ENCODE measurements around the gene DNER. TPM values are rescaled to one million over a fixed set of nuclear protein-coding genes. Genes with fewer than 3 reads are reported as not detected.

Gene DNER
- total and polyA plus RNA-seq, 2 of the 4 experiments (the other 2 are of a cell fraction): under 0.01 to 0.14 TPM

- Histone ChIP-seq H3K9me1 (ENCODE audit: insufficient read depth, low read length) (no peaks in the 10 kb centered on the region), H4K91ac (ENCODE audit: insufficient read depth, low read depth, low read length) (no peak overlapping the region), H2AK9ac (replicated peaks; ENCODE audit: low read depth, low read length, poor library complexity) (no peak overlapping the region), H3K9me3 (ENCODE audit: control insufficient read depth, insufficient read depth, low read length) (peaks cover 11% of the 10 kb centered on the region), H4K5ac (ENCODE audit: low read depth, low read length) (no peak overlapping the region), H2AFZ (replicated peaks; ENCODE audit: low read length, poor library complexity) (no peak overlapping the region), H3K27ac (ENCODE audit: insufficient read depth, low read length) (no peak overlapping the region), H3K9ac (ENCODE audit: low read depth, low read length) (no peak overlapping the region), H3K36me3 (ENCODE audit: control insufficient read depth, insufficient read depth, low read length) (no peaks in the 10 kb centered on the region), H3K56ac (ENCODE audit: extremely low read depth, insufficient read depth, low read length) (no peak overlapping the region), H2BK20ac (ENCODE audit: low read depth, low read length) (no peak overlapping the region), H3K4ac (ENCODE audit: low read depth, low read length) (no peak overlapping the region), H2BK15ac (ENCODE audit: low read depth, low read length) (no peak overlapping the region), H2AK5ac (ENCODE audit: low read depth, low read length) (no peak overlapping the region), H2BK5ac (ENCODE audit: low read depth, low read length, poor library complexity, severe bottlenecking) (no peak overlapping the region), H3K4me1 (ENCODE audit: control insufficient read depth, insufficient read depth, low read length) (no peaks in the 10 kb centered on the region), H3K4me2 (ENCODE audit: low read depth, low read length) (no peak overlapping the region), H4K20me1 (ENCODE audit: insufficient read depth, low read length) (no peaks in the 10 kb centered on the region), H3K23ac (ENCODE audit: low read depth, low read length) (no peak overlapping the region), H3K4me3 (ENCODE audit: insufficient read depth, low read depth, low read length) (no peak overlapping the region), H3K18ac (ENCODE audit: low read depth, low read length) (no peak overlapping the region), H3K14ac (replicated peaks; ENCODE audit: low read depth, low read length) (no peak overlapping the region), H3K79me1 (ENCODE audit: low read depth in 1 of 2, low read length in 2 of 2) (no peaks in the 10 kb centered on the region), H2BK120ac (ENCODE audit: low read depth, low read length) (no peak overlapping the region), H4K8ac (ENCODE audit: low read depth in 2 of 2, low read length in 2 of 2) (no peak overlapping the region), H3K27me3 (ENCODE audit: control insufficient read depth, insufficient read depth, low read length) (no peaks in the 10 kb centered on the region)
- in situ Hi-C loops (cut with MboI; ENCODE audit: low sequenced_read_pairs) (no loop called here), dilution Hi-C loops (cut with HindIII; ENCODE audit: low sequenced_read_pairs, unreplicated experiment) (no loop called here), intact Hi-C loops (cut with micrococcal nuclease) (no loop called here)
- ChIA-PET POLR2A (ENCODE audit: unreplicated experiment) (no interaction called here), CTCF (no interaction called here)
- no TSS peak for BruUV-seq (replicated peaks)
- 40% methylated on average over 1 of the region's 3 CpGs; no CpG with 5 or more reads in 1 of the 2 experiments for WGBS, 2 experiments (ENCODE audit: extremely low coverage in 2 of 2, insufficient read length in 1 of 2)
- ATAC-seq (ENCODE audit: low read depth): no peak
- no peak for DNase-seq
- no peak for TF ChIP-seq RFX5 (IDR thresholded peaks at IDR 0.05; ENCODE audit: low read depth, low read length)
- TF ChIP-seq POLR2A (IDR thresholded peaks at IDR 0.05; ENCODE audit: low read depth, low read length): no peak
- no peak for TF ChIP-seq FOS (IDR thresholded peaks at IDR 0.05; ENCODE audit: low read depth, low read length)
- TF ChIP-seq RAD21 (IDR thresholded peaks at IDR 0.05; ENCODE audit: low read length): no peak
- TF ChIP-seq BHLHE40 (IDR thresholded peaks at IDR 0.05; ENCODE audit: low read depth, low read length): no peak
- no peak for TF ChIP-seq NFE2L2 (IDR thresholded peaks at IDR 0.05; ENCODE audit: low read depth, low read length)
- no peak for TF ChIP-seq SMC3 (IDR thresholded peaks at IDR 0.05; ENCODE audit: low read depth, low read length)
- no peak for TF ChIP-seq MXI1 (IDR thresholded peaks at IDR 0.05; ENCODE audit: borderline replicate concordance, low read depth, low read length)
- no peak for TF ChIP-seq USF2 (IDR thresholded peaks at IDR 0.05; ENCODE audit: low read depth, low read length)
- no peak for TF ChIP-seq CEBPB (IDR thresholded peaks at IDR 0.05; ENCODE audit: low read depth, low read length)
- TF ChIP-seq MAFK (IDR thresholded peaks at IDR 0.05; ENCODE audit: low read depth, low read length): no peak
- no peak for TF ChIP-seq CTCF (conservative IDR thresholded peaks at IDR 0.05; ENCODE audit: low read depth, low read length)
- no peak for TF ChIP-seq RCOR1 (IDR thresholded peaks at IDR 0.05; ENCODE audit: insufficient replicate concordance, low read length)
- no peak for TF ChIP-seq MAZ (IDR thresholded peaks at IDR 0.05; ENCODE audit: borderline replicate concordance, low read depth, low read length)
- no peak for TF ChIP-seq CHD1 (IDR thresholded peaks at IDR 0.05; ENCODE audit: low read depth, low read length)
- no peak for TF ChIP-seq ELK1 (IDR thresholded peaks at IDR 0.05; ENCODE audit: borderline replicate concordance, low read depth, low read length)
These were observed 86.6 kb downstream of the DNER start for GRCh38 chr2:229627728-229628127.

Measured in IMR-90 (cell line).